ENCODE measurements around the gene PKD1L1.

DNA sequence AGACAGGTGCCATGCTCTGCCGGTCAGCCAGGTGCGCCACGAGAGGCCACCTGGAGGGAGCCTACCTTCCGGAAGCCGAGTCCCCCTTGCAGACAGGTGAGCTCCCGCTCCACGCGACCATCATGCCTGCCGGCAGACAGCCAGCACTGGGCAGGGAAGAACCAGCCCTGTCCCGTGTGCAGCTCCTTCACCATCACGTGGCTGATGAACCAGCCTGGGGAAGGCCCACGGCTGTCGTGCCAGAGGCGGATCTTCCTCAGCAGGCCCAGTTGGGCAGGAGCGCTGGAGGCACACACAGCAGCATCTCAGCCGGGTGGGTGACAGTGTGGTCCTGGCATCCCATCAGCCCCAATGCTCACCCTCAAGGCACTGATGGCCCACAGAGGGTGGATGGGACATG lies 108.9 kb downstream of the PKD1L1 start:
- TF ChIP-seq, protein P1, sequence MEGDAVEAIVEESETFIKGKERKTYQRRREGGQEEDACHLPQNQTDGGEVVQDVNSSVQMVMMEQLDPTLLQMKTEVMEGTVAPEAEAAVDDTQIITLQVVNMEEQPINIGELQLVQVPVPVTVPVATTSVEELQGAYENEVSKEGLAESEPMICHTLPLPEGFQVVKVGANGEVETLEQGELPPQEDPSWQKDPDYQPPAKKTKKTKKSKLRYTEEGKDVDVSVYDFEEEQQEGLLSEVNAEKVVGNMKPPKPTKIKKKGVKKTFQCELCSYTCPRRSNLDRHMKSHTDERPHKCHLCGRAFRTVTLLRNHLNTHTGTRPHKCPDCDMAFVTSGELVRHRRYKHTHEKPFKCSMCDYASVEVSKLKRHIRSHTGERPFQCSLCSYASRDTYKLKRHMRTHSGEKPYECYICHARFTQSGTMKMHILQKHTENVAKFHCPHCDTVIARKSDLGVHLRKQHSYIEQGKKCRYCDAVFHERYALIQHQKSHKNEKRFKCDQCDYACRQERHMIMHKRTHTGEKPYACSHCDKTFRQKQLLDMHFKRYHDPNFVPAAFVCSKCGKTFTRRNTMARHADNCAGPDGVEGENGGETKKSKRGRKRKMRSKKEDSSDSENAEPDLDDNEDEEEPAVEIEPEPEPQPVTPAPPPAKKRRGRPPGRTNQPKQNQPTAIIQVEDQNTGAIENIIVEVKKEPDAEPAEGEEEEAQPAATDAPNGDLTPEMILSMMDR (IDR thresholded peaks at IDR 0.05; ENCODE audit: low read depth, low read length), result no peak
- TF ChIP-seq MYC (IDR thresholded peaks at IDR 0.05; ENCODE audit: low read depth, low read length), result no peak
- no peak for TF ChIP-seq POLR2A (IDR thresholded peaks at IDR 0.05; ENCODE audit: extremely low read depth, insufficient read length)
- TF ChIP-seq, protein P2, sequence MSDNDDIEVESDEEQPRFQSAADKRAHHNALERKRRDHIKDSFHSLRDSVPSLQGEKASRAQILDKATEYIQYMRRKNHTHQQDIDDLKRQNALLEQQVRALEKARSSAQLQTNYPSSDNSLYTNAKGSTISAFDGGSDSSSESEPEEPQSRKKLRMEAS (IDR thresholded peaks at IDR 0.05; ENCODE audit: low read depth, low read length), result no peak

All from NB4 (cell line).